GM19455 (cell line): Measurements from ENCODE around the gene TMEM164.

Experiments
- ATAC-seq: cut with Tn5 transposase; IDR thresholded peaks from one replicate; pipeline ENCODE4 v1.9.1; 2021; ENCODE audit not compliant: unreplicated experiment

Gene TMEM164

GRCh38 chrX:110161361-110161686 is 158.4 kb downstream of the TMEM164 start:
- ATAC-seq: no peak

- ATAC-seq: no peak
These were observed 159.2 kb downstream of the TMEM164 start for GRCh38 chrX:110162131-110162530.

GRCh38 chrX:110162867-110163266 is 160.0 kb downstream of the TMEM164 start:
- no peak for ATAC-seq

GRCh38 chrX:110163488-110163887 is 160.6 kb downstream of the TMEM164 start:
- no peak for ATAC-seq

- ATAC-seq: no peak
These were observed 165.1 kb downstream of the TMEM164 start for GRCh38 chrX:110167952-110168451.

GRCh38 chrX:110168585-110168984 is 165.7 kb downstream of the TMEM164 start:
- no peak for ATAC-seq

GRCh38 chrX:110170029-110170428 is 167.1 kb downstream of the TMEM164 start:
- no peak for ATAC-seq

- no peak for ATAC-seq
These were observed 168.5 kb downstream of the TMEM164 start for GRCh38 chrX:110171442-110171841.

- peak; percentile 99 for ATAC-seq
These were observed 169.3 kb downstream of the TMEM164 start for GRCh38 chrX:110172215-110172614.

GRCh38 chrX:110173192-110174175 is 170.6 kb downstream of the TMEM164 start:
- no peak for ATAC-seq

GRCh38 chrX:110175146-110175545 is 172.2 kb downstream of the TMEM164 start:
- no peak for ATAC-seq

- no peak for ATAC-seq
These were observed 172.8 kb downstream of the TMEM164 start for GRCh38 chrX:110175696-110176095.

GRCh38 chrX:110178179-110178865 is 175.4 kb downstream of the TMEM164 start:
- no peak for ATAC-seq

GRCh38 chrX:110180176-110180927 is 177.4 kb downstream of the TMEM164 start:
- ATAC-seq: peak; percentile 36

- peak; percentile 80 for ATAC-seq
These were observed 178.0 kb downstream of the TMEM164 start for GRCh38 chrX:110180928-110181310.

GRCh38 chrX:110181459-110182137 is 178.7 kb downstream of the TMEM164 start:
- no peak for ATAC-seq

- ATAC-seq: no peak
These were observed 179.4 kb downstream of the TMEM164 start for GRCh38 chrX:110182362-110182761.

- no peak for ATAC-seq
These were observed 180.0 kb downstream of the TMEM164 start for GRCh38 chrX:110182865-110183264.

- ATAC-seq: no peak
These were observed 180.4 kb downstream of the TMEM164 start for GRCh38 chrX:110183314-110183713.

GRCh38 chrX:110188701-110189558 is 186.0 kb downstream of the TMEM164 start:
- ATAC-seq: no peak
